ENCODE data around the gene MINDY3.
"Not testable (repeated sequence)": the region's sequence is repeated elsewhere in the genome, so short reads cannot be mapped to it uniquely, and the experiment has no call there.

Gene MINDY3

DNA sequence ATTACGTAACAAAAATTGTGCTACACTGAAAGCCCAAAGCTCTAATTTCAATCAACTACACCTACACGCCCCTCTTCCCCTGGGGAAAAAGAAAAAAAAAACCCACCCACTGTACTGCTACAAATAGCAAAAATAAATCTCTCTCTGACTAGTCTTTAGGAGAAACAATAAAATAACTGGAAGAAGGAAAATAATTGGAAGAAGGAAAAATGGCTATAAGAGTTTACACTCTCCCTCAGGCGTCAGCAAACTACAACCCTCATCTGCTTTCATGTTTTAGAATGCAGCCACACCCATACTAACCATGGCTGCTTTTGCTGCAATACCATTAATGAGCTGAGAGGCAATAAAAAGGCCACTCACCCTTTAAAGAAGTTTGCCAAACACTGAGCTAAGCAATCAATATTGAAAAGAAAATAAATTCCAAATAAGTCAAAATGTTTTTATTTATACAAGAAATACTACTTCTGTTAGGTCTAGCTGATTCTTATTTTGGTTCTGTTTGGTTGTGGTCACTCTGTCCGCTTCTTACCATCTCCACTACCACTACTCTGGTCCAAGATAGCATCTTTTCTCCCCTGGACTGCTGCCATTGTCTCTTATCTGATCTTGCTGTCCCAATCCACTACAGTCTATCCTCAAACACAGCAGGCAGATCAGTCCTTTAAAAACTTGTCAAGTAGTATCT lies 3.8 kb downstream of the MINDY3 start:
- no peak for DNase-seq (ENCODE audit: low spot score)

DNA sequence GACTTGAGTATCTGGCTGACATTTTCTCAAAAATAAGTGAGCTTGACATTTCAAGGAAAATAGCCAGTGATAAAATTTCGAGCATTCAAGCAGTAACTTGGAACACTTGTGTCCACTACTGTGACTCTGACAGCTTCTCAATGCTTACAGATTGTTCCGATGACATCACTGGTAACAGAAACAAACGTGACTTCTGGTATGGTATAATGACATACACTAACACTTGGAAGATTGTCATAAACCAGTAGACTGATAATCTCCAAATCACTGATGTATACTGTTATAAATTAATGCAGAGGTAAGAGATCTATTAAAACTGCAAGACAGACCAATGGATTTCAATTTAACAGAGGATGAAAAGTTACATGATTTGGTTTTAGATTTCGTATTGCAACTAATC lies 6.5 kb downstream of the MINDY3 start:
- DNase-seq (ENCODE audit: low spot score): no peak

DNA sequence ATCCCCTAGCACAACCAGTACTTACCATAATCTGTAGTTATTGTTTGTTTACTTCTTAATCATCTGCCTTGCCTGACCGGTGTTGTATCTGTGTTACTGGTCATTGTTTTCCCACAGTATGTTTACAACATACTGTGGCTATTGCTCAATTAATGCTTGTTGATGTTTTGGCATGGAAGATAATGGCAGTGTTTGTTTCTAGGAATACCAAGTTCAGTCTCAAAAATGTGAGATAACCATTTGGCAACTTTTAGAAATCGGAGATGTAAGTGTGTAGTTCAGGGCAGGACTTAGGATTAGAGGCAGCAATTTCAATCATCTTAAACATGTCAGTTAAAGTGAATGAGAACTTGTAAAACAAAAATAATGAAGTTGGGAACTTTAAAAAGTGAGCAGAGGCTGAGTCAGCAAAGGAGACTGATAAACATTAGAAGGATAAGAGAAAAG lies 8.2 kb downstream of the MINDY3 start:
- no peak for DNase-seq (ENCODE audit: low spot score)

DNA sequence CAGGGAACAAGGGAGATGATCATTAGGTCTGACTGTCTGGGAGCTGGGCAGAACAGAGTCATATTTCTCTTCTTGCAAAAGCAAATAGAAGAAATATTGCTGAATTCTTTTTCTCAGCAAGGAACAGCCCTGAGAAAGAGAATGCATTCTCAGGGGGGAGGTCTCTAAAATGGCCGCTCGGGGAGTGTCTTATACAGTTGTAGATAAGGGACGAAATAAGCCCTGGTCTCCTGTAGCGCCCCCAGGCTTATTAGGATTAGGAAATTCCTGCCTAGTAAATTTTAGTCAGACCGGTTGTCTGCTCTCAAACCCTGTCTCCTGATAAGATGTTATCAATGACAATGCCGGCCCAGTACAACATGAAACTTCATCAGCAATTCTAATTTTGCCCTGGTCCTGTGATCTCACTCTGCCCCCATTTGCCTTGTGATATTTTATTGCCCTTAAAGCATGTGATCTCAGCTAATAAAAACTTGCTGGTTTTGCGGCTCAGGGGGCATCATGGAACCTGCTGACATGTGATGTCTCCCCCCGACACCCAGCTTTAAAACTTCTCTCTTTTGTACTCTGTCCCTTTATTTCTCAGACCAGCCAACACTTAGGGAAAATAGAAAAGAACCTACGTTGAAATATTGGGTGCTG lies 9.8 kb downstream of the MINDY3 start:
- not testable (repeated sequence) for DNase-seq (ENCODE audit: low spot score)

DNA sequence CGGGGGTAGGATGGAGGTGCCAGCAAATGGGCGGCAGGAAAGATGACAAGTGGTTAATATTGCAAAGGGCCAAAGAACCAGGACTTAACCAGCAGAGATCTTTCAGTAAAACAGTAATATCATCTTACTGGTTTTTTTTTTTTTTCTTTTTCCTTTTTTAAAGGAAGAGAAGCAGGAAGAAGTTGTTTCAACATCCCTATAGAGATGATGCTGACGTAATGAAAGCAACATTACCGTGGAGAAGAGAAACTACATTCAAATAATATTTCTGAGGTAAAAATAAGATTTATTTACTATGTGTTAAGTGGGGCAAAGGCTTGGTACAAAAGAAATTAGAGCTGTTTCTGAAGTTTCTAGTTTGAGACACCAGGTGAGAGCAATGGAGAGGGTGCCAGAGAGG lies 11.0 kb downstream of the MINDY3 start:
- no peak for DNase-seq (ENCODE audit: low spot score)

DNA sequence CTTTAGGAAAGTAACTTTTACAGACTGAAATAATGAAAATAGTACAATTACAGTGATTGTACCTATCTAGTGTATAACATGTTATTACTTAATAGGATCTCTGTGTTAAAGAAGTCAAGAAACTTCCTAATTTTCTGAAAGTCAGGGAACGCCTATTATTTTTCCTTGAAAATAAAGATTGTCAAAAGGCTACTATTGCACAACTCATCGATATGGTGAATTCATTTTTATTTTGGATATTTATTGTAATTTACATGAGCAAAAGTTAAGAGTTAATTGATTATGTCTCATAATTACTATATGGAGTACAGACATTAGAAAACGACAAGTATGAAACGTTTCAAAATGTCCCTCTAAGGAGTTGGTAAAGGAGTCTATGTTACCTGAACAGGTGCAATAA lies 12.8 kb downstream of the MINDY3 start:
- no peak for DNase-seq (ENCODE audit: low spot score)

DNA sequence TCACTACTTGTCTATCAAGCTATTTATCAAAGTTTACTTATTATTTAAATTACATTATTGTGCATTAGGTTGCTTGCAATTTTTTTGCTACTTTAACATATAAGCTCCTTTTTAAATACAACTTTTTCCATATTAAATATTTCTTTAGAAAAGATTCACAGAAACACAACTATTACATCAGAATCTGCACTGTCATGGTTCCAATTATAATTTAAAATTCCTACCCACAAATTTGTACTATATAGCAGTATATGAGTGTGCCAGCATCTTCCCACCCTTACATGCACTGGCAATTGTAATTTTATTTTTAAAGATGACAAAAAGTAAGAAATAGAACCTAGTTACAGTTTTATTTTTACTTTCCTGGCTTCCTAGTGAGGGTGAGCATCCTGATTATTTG lies 15.8 kb downstream of the MINDY3 start:
- no peak for DNase-seq (ENCODE audit: low spot score)

DNA sequence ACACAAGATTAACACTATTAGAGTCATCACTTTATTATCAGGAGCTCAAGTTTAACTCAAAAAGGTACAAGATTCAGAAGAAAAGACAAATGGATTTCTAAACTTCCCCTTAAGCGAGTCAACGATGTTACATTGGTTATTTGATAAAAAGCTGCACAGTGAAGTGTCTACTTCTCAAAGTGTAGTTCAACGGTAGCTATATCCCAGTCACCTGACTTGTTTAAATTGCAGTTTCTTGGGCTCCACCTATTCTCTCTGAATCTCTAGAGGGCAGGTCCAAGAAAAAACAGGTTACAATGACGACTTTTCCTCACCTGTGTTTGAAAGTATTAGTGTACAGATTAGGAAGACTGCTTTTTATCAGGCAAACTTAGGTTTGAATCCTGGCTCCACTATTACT lies 16.6 kb downstream of the MINDY3 start:
- no peak for DNase-seq (ENCODE audit: low spot score)

DNA sequence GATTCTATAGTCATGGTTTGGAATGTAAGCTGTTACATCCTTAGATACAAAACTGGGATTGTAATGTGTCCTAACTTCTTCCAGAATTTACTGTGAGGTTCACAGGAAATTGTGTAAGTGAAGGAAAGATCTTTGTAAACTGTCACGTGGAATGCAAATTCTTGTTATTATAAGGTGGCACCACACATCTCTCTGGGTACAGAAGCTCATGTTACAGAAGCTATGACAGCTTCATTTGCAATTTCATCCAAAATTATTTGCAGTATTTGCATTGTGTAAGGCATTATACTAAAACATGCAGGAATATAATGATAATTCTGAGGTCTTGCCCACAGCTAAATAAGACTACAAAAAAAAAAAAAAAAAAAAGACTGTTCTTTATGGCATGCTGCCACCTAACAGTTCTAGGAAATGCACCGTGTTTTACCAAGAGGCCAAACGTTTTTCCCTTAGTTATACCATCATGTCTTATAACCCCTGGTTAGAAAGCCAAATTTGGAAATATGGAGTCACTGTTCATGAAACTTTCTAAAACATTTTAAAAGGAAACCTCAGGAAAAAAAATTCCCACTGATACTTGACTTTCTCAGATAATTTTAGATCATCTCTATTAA lies 17.6 kb downstream of the MINDY3 start:
- no peak for DNase-seq (ENCODE audit: low spot score)

DNA sequence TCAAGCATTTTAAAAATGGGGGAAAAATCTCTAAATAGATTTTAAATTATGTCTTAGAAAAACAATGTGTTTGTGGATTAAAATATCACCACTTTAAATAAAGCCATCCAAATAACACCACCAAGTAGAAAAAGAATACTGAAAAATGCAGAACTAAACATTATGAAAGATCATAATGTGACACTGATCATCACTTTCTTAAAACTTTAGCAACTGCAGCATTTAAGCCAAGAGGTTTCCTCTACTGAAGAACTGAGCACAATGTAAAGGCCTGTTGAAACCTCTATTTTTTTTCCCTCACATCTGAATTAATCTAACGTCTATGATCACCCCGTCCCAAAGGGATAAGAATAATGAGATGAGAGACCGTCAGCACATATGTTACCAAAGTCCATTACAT lies 18.6 kb downstream of the MINDY3 start:
- DNase-seq (ENCODE audit: low spot score): no peak

DNA sequence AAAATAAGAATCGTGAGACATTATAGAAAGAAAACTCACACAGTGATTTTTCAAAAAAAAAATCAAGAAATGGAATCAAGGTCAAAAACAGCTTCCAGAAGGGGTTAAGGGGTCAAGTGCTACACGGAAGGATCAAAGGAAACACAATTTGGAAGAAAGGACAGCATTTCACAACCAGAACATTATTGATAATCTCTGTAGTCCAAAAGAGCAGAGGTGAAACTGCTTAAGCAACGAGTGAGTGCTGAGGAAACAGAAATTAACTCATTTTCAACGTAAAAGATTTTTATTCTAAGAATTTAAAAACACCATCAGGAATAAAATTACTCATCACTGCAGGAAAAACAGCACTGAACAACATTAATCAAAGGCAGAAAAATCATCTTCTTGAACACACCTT lies 23.5 kb downstream of the MINDY3 start:
- DNase-seq (ENCODE audit: low spot score): no peak

DNA sequence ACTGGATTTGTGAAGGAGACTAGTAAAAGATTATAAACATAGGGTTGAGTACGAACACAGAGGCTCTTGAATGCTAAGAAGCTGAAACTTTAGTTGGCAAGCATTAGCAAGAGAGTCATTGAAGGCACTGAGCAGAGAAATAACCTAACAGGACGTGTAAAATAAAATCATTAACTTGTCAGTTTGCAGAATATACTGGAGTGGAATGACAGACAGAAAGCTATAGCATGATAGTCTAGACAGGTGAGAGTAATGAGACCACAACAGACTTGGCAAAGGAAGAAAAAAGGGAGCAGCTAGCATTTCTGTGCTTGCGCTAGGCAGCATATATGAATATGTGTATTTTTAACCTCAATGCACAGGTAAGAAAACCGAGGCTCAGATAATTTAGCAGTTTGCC lies 30.8 kb downstream of the MINDY3 start:
- DNase-seq (ENCODE audit: low spot score): no peak

DNA sequence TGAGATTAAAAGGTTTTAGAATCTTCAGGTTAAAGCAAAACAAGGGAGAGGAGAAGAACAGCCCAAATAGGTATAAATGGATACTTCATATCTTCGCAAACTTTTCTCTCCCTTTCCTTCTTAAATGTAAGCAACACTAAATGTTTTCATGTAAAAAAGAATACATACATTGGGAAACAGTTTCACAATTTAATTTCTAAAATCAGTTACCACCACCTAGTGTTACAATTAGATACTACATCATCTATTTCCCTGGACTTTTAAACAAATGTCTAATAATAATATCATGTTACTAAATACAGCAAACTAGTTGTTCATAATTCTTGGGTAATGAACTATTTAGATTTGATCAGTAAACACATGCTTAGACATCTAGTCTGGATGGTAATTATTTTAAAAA lies 35.8 kb downstream of the MINDY3 start:
- DNase-seq (ENCODE audit: low spot score): no peak

DNA sequence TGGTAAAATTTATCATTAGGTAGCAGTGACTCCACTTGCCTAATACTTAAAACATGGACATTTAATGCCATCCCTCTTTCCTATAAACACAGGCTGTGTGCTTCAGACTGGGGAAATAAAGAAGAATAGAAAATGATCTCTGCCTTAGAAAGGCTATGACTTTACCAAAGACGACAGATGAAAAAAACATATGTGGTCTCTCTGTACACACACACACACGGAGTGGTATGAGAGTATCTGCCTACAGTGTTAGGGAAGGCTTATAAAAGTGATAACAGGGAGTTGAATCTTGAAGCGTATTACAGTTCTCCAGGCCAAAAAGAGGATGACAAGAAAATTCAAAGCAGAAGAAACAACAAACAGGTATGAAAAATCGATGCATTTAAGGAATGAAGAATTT lies 38.2 kb downstream of the MINDY3 start:
- no peak for DNase-seq (ENCODE audit: low spot score)

DNA sequence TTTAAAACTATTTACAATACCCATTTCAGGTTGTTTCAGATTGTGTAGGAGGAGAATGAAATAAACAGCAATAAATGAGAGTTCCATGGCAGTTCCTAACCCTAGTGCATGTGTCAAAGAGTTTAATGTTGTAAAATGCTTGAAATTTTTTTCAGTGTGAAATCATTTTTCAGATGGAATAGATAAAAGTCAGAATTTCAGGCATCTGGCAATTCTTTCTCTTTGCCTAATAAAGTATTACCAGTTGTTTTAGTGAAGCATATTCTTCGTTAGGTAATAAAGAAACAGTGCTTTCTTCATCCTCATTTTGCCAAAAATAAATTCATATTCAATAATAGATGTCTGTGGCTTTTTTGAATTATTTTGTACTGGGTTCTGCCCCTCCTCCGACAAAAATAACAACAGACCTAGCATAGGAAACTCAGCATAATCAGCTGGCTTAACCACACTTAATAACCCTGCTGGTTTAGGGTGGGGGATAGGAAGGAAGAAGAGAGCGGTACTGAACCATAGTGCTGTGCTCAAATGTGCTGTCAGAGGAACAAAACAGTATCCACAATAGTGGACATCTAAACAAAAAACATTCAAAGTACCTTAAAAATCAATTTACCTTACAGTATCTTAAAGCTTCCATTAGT lies 39.1 kb downstream of the MINDY3 start:
- DNase-seq (ENCODE audit: low spot score): no peak

DNA sequence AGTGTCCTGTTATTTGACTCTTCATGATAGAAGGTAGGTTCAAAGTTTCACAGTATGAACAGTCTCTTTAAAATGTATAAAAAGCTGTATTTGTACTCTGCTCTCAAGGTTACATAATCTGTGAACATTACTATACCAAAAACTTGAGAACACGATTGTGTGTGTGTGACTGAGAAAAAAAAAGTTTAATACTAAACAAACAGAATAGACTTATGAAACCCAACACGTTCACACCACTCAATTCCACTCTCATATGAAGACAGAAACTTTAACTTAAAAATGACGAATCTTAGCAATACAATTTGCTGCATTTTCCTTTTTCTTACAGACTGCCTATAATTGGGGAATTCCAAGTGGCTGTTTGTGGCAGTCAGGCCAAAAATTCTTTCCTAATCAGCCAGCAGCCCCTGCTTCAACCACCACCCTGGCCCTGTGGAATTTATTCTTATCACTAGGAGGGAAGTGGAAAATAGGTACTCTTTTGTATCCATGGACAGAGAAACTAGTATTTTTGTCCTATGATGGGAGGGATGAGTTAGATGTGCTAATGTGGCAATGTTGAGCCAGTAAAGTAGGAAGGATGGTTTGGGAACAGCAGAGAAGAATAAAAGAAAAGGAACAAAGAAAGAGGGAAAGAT lies 42.8 kb downstream of the MINDY3 start:
- DNase-seq (ENCODE audit: low spot score): no peak

DNA sequence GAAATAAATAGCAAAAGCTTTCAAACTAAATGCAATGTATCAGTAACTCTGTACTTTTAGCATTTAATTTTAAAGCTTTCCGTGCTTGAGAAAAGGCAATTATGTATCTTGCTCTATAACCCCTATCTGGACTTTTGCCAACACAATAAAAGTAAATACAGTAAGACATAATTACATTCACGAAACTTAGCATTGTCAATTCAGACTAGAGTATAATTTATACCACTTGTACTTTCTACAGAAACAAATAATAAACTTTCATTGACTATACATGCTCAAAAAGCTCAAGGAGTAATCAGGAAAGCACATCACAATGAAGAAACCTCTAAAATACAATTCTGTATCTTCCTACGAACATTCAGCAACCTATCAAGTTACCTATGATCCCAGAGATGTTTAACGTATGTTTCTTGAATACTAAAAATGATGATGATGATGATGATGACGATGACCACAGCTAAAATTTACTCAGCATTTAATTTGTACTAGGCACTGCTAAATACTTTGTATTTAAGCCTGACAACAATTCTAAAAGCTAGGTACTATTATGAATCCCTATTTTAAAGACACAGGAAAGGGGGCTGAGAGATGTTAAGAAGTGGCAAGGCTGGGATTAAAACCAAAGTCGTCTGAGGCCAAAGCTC lies 44.9 kb downstream of the MINDY3 start:
- no peak for DNase-seq (ENCODE audit: low spot score)

DNA sequence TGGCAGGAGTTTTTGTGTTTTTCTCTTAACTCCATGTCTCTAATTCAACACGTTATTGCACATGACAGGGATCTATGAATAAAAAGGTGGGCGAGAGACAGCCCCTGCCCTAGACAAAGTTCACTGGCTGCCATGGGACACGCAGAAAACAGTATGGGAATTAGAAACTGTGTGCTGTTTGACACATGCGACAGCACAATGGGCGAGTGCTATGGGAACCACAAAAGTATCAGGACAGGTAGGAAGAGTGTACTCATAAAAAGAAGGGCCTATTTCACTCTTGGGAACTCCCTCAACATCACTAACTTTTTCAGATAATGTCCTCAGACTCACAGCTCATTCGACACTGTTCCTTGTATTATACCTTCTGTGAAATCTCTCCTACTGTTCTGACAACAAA lies 45.7 kb downstream of the MINDY3 start:
- no peak for DNase-seq (ENCODE audit: low spot score)

DNA sequence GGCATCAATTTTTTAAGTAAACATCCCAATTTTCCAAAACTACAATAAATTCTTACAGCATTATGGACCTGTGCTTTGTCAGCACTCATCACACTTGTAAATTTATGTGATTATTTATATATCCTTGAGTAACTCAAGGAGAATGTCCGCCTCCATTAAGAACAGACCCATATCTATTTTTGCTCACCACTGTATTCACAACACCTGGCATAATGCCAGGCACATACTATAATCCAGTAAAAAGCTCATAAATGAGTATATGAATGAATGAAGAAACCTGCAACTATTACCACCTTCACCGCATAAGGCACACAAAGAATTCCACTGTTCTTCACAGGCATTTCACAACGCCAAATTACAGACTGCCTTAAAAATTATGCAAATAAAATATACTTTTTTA lies 46.9 kb downstream of the MINDY3 start:
- DNase-seq (ENCODE audit: low spot score): no peak

DNA sequence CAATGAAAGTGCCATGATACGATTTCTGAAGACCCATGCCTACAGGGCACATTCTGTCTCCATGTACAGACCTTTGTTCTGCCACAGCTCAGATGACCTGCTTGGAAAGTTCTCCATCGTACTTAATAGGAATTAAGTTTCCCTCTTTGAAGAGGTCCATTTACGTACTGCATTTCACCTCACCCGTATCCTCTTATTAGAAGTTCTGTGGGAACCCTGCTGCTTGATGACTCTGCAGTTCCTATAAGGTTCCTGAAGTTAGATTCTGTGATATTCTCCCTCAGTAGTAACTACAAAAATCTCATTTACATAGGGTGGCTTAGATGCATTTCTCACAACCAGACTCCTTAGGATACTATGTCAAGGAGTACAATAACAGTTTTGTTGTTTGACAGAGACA lies 50.9 kb downstream of the MINDY3 start:
- DNase-seq (ENCODE audit: low spot score): no peak

DNA sequence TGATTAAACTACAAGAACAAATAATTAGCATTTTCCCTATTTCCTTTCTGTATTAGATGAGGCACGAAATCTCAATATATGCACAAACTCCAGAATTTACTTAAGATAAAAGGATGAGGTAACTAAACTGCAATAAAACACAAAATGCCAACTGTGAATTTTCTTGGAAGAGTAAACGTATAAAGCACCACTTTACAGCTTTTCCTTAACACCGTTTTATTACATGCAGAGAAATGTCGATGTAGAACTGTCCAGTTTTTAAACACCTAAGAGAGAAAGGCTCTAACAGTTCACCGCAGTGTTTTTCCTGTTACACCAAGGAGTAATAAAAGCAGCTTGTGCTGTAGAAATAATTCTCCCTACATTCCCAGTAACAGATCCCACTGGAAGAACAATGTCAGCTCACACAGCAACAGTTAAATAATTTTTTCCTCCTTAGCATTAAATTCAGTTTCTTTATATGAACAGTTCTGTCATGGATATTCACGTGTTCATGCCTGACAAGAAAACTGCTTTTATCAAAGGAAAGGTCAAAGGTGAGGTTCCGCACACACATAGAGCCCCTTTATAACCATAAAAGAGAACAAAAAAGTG lies 52.0 kb downstream of the MINDY3 start:
- no peak for DNase-seq (ENCODE audit: low spot score)

All from left forelimb (tissue), 1 donor.